Activated CD4-positive, alpha-beta memory T cell treated with anti-CD3 and anti-CD28 coated beads, Interleukin-2, amount 10 ng/mL, durations not matched to agents 7 days and 5 days (primary cell): ENCODE data around the gene SORCS2. TPM values are rescaled to one million over a fixed set of nuclear protein-coding genes. Genes with fewer than 3 reads are reported as not detected.

Experiments used
- CTCF ChIA-PET: fragments of 350-600 bp; sonication (Branson Sonifier 250); formaldehyde crosslinking; loops from one replicate; lab custom pipeline; 2021; ENCODE audit warnings: antibody characterized with exemption, inconsistent platforms; lab: Charles Lee
- POLR2A ChIA-PET: fragments of 350-600 bp; sonication (Branson Sonifier 250); formaldehyde crosslinking; loops from one replicate; lab custom pipeline; 2021; ENCODE audit warnings: antibody characterized with exemption; lab: Charles Lee
- DNase-seq: peaks from one replicate; pipeline ENCODE4 v3.0.0-alpha.2; 2020
- H3K27ac Mint-ChIP-seq: one replicate; pipeline ENCODE4 v1.8.0; 2021; ENCODE audit warnings: mild to moderate bottlenecking, mixed read lengths
- H3K27me3 Mint-ChIP-seq: one replicate; pipeline ENCODE4 v1.8.0; 2021; ENCODE audit warnings: mixed read lengths
- H3K36me3 Mint-ChIP-seq: one replicate; pipeline ENCODE4 v1.8.0; 2021; ENCODE audit warnings: low read depth, mixed read lengths
- H3K4me1 Mint-ChIP-seq: one replicate; pipeline ENCODE4 v1.8.0; 2021; ENCODE audit warnings: mixed read lengths
- H3K4me3 Mint-ChIP-seq: one replicate; pipeline ENCODE4 v1.8.0; 2021; ENCODE audit warnings: mild to moderate bottlenecking, mixed read lengths
- H3K9me3 Mint-ChIP-seq: one replicate; pipeline ENCODE4 v1.8.0; 2021; ENCODE audit warnings: mixed read lengths
- total RNA-seq, 2 experiments: library from RNA; stranded (reverse); gene quantifications; one replicate each; pipeline ENCODE4 v1.2.3, GENCODE V29; 2021

Gene SORCS2
- total RNA-seq, 2 experiments from 2014 or later, result 0.10 to 0.18 TPM

- Mint-ChIP-seq H3K27me3 (peaks cover 7% of the 10 kb centered on the region), H3K27ac (no peak overlapping the region), H3K4me1 (no peaks in the 10 kb centered on the region), H3K36me3 (no peaks in the 10 kb centered on the region), H3K4me3 (no peak overlapping the region), H3K9me3 (no peaks in the 10 kb centered on the region)
- ChIA-PET POLR2A (no interaction called here), CTCF (interaction anchor here (0.6 kb wide), 1 partner anchor 407 kb away, joined by 3 read pairs; no protein-coding TSS in a partner anchor)
- DNase-seq, result peak; percentile 14
These were observed 202.5 kb downstream of the SORCS2 start for GRCh38 chr4:7394681-7395451.

- POLR2A ChIA-PET, result no interaction called here
- no peak overlapping the region for H3K4me3 Mint-ChIP-seq
- CTCF ChIA-PET, result no interaction called here
These were observed 203.3 kb downstream of the SORCS2 start for GRCh38 chr4:7395645-7396044.

GRCh38 chr4:7396186-7396910 is 204.0 kb downstream of the SORCS2 start:
- DNase-seq, result peak; percentile 14
- CTCF ChIA-PET, result no interaction called here
- Mint-ChIP-seq H3K36me3 (no peaks in the 10 kb centered on the region), H3K4me3 (no peak overlapping the region), H3K27ac (no peak overlapping the region), H3K4me1 (no peaks in the 10 kb centered on the region), H3K9me3 (peaks cover 3% of the 10 kb centered on the region), H3K27me3 (peaks cover 13% of the 10 kb centered on the region)
- POLR2A ChIA-PET, result no interaction called here

More at GRCh38 chr4:7395645-7396044, 203.3 kb downstream of the SORCS2 start:
- Mint-ChIP-seq H3K27ac (no peak overlapping the region), H3K4me1 (no peaks in the 10 kb centered on the region), H3K9me3 (peaks cover 2% of the 10 kb centered on the region), H3K27me3 (peaks cover 10% of the 10 kb centered on the region), H3K36me3 (no peaks in the 10 kb centered on the region)
- peak; percentile 11 for DNase-seq

GRCh38 chr4:7397206-7398103 is 205.1 kb downstream of the SORCS2 start:
- Mint-ChIP-seq H3K27ac (no peak overlapping the region), H3K4me1 (no peaks in the 10 kb centered on the region), H3K36me3 (no peaks in the 10 kb centered on the region), H3K27me3 (peaks cover 15% of the 10 kb centered on the region), H3K4me3 (no peak overlapping the region), H3K9me3 (peaks cover 3% of the 10 kb centered on the region)
- CTCF ChIA-PET, result no interaction called here
- DNase-seq, result peak; percentile 13
- POLR2A ChIA-PET, result no interaction called here

GRCh38 chr4:7398104-7398423 is 205.7 kb downstream of the SORCS2 start:
- ChIA-PET CTCF (no interaction called here), POLR2A (no interaction called here)
- Mint-ChIP-seq H3K9me3 (peaks cover 3% of the 10 kb centered on the region), H3K27me3 (peaks cover 15% of the 10 kb centered on the region), H3K36me3 (no peaks in the 10 kb centered on the region), H3K4me1 (no peaks in the 10 kb centered on the region), H3K27ac (no peak overlapping the region), H3K4me3 (no peak overlapping the region)
- DNase-seq, result no peak

GRCh38 chr4:7398788-7399439 is 206.6 kb downstream of the SORCS2 start:
- POLR2A ChIA-PET, result no interaction called here
- CTCF ChIA-PET, result no interaction called here
- H3K4me3 Mint-ChIP-seq, result no peak overlapping the region
- H3K27me3 Mint-ChIP-seq, result peaks cover 15% of the 10 kb centered on the region
- H3K27ac Mint-ChIP-seq, result no peak overlapping the region
- H3K36me3 Mint-ChIP-seq, result no peaks in the 10 kb centered on the region
- no peaks in the 10 kb centered on the region for H3K4me1 Mint-ChIP-seq
- peaks cover 3% of the 10 kb centered on the region for H3K9me3 Mint-ChIP-seq
- DNase-seq, result no peak

- DNase-seq, result no peak
- peaks cover 3% of the 10 kb centered on the region for H3K9me3 Mint-ChIP-seq
- CTCF ChIA-PET, result no interaction called here
- no peak overlapping the region for H3K27ac Mint-ChIP-seq
- H3K4me1 Mint-ChIP-seq, result no peaks in the 10 kb centered on the region
- no peaks in the 10 kb centered on the region for H3K36me3 Mint-ChIP-seq
- no peak overlapping the region for H3K4me3 Mint-ChIP-seq
- POLR2A ChIA-PET, result no interaction called here
- H3K27me3 Mint-ChIP-seq, result peaks cover 16% of the 10 kb centered on the region
These were observed 207.3 kb downstream of the SORCS2 start for GRCh38 chr4:7399440-7400234.

GRCh38 chr4:7400671-7401298 is 208.4 kb downstream of the SORCS2 start:
- no peak overlapping the region for H3K4me3 Mint-ChIP-seq

GRCh38 chr4:7402526-7402925 is 210.2 kb downstream of the SORCS2 start:
- DNase-seq, result no peak
- H3K27me3 Mint-ChIP-seq, result peaks cover 29% of the 10 kb centered on the region
- CTCF ChIA-PET, result interaction anchor here (0.7 kb wide), 1 partner anchor 400 kb away, joined by 3 read pairs; no protein-coding TSS in a partner anchor
- POLR2A ChIA-PET, result no interaction called here
- H3K4me3 Mint-ChIP-seq, result no peak overlapping the region
- H3K4me1 Mint-ChIP-seq, result no peaks in the 10 kb centered on the region
- no peaks in the 10 kb centered on the region for H3K36me3 Mint-ChIP-seq
- H3K9me3 Mint-ChIP-seq, result peaks cover 7% of the 10 kb centered on the region
- no peak overlapping the region for H3K27ac Mint-ChIP-seq

More at GRCh38 chr4:7400671-7401298, 208.4 kb downstream of the SORCS2 start:
- no peak for DNase-seq
- Mint-ChIP-seq H3K27ac (no peak overlapping the region), H3K36me3 (no peaks in the 10 kb centered on the region), H3K27me3 (peaks cover 22% of the 10 kb centered on the region), H3K9me3 (peaks cover 3% of the 10 kb centered on the region), H3K4me1 (no peaks in the 10 kb centered on the region)
- POLR2A ChIA-PET, result no interaction called here
- CTCF ChIA-PET, result no interaction called here

GRCh38 chr4:7403001-7403400 is 210.7 kb downstream of the SORCS2 start:
- no peaks in the 10 kb centered on the region for H3K4me1 Mint-ChIP-seq
- peaks cover 7% of the 10 kb centered on the region for H3K9me3 Mint-ChIP-seq
- DNase-seq, result no peak
- H3K4me3 Mint-ChIP-seq, result no peak overlapping the region
- ChIA-PET POLR2A (no interaction called here), CTCF (interaction anchor here (0.7 kb wide), 1 partner anchor 399 kb away, joined by 3 read pairs; no protein-coding TSS in a partner anchor)
- no peak overlapping the region for H3K27ac Mint-ChIP-seq
- H3K27me3 Mint-ChIP-seq, result peaks cover 28% of the 10 kb centered on the region
- no peaks in the 10 kb centered on the region for H3K36me3 Mint-ChIP-seq

- DNase-seq, result no peak
- POLR2A ChIA-PET, result no interaction called here
- Mint-ChIP-seq H3K27ac (no peak overlapping the region), H3K36me3 (no peaks in the 10 kb centered on the region), H3K4me1 (no peaks in the 10 kb centered on the region), H3K4me3 (no peak overlapping the region), H3K27me3 (peaks cover 17% of the 10 kb centered on the region), H3K9me3 (peaks cover 11% of the 10 kb centered on the region)
- CTCF ChIA-PET, result no interaction called here
These were observed 215.8 kb downstream of the SORCS2 start for GRCh38 chr4:7408166-7408565.
